Smooth muscle cell (in vitro differentiated cells): Measurements from ENCODE around the gene CDC45. TPM values are rescaled to one million over a fixed set of nuclear protein-coding genes. Genes with fewer than 3 reads are reported as not detected.

Experiments used
- DNase-seq: peaks from one replicate; lab custom pipeline; 2025; ENCODE audit not compliant: unreplicated experiment; lab: John Stamatoyannopoulos, UW
- H2AFZ ChIP-seq: fragments of 200-600 bp; sonication (generic); 2 replicates; pipeline ENCODE4 v1.6.0; 2016; ENCODE audit warnings: antibody characterized with exemption, low read depth, mild to moderate bottlenecking
- H3F3A ChIP-seq: fragments of 200-600 bp; sonication (generic); 2 replicates; pipeline ENCODE4 v1.6.0; 2017; ENCODE audit warnings: antibody characterized with exemption, low read depth
- H3K27ac ChIP-seq: fragments of 200-600 bp; sonication (generic); 2 replicates; pipeline ENCODE4 v1.5.1; 2016; ENCODE audit warnings: low read depth, mild to moderate bottlenecking
- H3K27me3 ChIP-seq: fragments of 200-600 bp; sonication (generic); 2 replicates; pipeline ENCODE4 v1.6.1; 2016; ENCODE audit warnings: low read depth, mild to moderate bottlenecking
- H3K36me3 ChIP-seq: fragments of 200-600 bp; sonication (generic); 2 replicates; pipeline ENCODE4 v1.5.1; 2016; ENCODE audit warnings: low read depth
- H3K4me1 ChIP-seq: fragments of 200-600 bp; sonication (generic); 2 replicates; pipeline ENCODE4 v1.5.1; 2016; ENCODE audit warnings: low read depth
- H3K4me2 ChIP-seq: fragments of 200-600 bp; sonication (generic); 2 replicates; pipeline ENCODE4 v1.6.0; 2016; ENCODE audit warnings: mild to moderate bottlenecking
- H3K4me3 ChIP-seq: fragments of 200-600 bp; sonication (generic); 2 replicates; pipeline ENCODE4 v1.5.1; 2016; ENCODE audit warnings: mild to moderate bottlenecking
- H3K79me2 ChIP-seq: fragments of 200-600 bp; sonication (generic); 2 replicates; pipeline ENCODE4 v1.6.0; 2016; ENCODE audit warnings: low read depth, mild to moderate bottlenecking
- H3K9ac ChIP-seq: fragments of 200-600 bp; sonication (generic); 2 replicates; pipeline ENCODE4 v1.6.0; 2016; ENCODE audit warnings: low read depth
- H3K9me3 ChIP-seq: fragments of 200-600 bp; sonication (generic); replicated peaks from 2 replicates; pipeline ENCODE4 v1.5.1; 2016; ENCODE audit warnings: low read depth
- H4K20me1 ChIP-seq: fragments of 200-600 bp; sonication (generic); 2 replicates; pipeline ENCODE4 v1.6.0; 2016; ENCODE audit warnings: low read depth
- CTCF ChIP-seq: fragments of 200-600 bp; sonication (generic); IDR thresholded peaks from 2 replicates; pipeline ENCODE4 v1.5.1; 2017; ENCODE audit warnings: borderline replicate concordance, mild to moderate bottlenecking, antibody characterized with exemption; ENCODE audit not compliant: insufficient read depth, poor library complexity, severe bottlenecking
- WGBS: methylation state at CpG from one replicate; pipeline ENCODE4 v1.1.7; 2016; ENCODE audit warnings: low lambda C conversion rate; 5-methylcytosine and 5-hydroxymethylcytosine counted together
- polyA plus RNA-seq: library from polyadenylated mRNA; unstranded; fragments of >200 nt; fragmentation: Nextera tagmentation; extraction: Ambion mirVana; gene quantifications from 2 replicates; pipeline ENCODE4 v1.2.1, GENCODE V29; 2016
- total RNA-seq: library from RNA; depleted of rRNA; stranded (reverse); fragments of >200 nt; gene quantifications from 2 replicates; pipeline ENCODE4 v1.2.3, GENCODE V29; 2014

Gene CDC45
- total and polyA plus RNA-seq, 2 experiments from 2014 or later = 9.3 to 13.7 TPM

- no peaks in the 10 kb centered on the region for H3K9me3 ChIP-seq
- no peaks in the 10 kb centered on the region for H3K27me3 ChIP-seq
- no peaks in the 10 kb centered on the region for H3F3A ChIP-seq
- H2AFZ ChIP-seq = no peak overlapping the region
- H3K36me3 ChIP-seq = no peaks in the 10 kb centered on the region
- no peak for DNase-seq
- no peak overlapping the region for H3K4me2 ChIP-seq
- no peak for TF ChIP-seq CTCF
- H4K20me1 ChIP-seq = peaks cover 76% of the 10 kb centered on the region
- H3K9ac ChIP-seq = no peak overlapping the region
- WGBS = 65% methylated on average over 3 of the region's 3 CpGs
- H3K27ac ChIP-seq = no peak overlapping the region
- peaks cover 10% of the 10 kb centered on the region for H3K4me1 ChIP-seq
- H3K79me2 ChIP-seq = peaks cover 44% of the 10 kb centered on the region
- H3K4me3 ChIP-seq = no peak overlapping the region
Measured at GRCh38 chr22:19473578-19473977, 6.1 kb upstream of the CDC45 start.

GRCh38 chr22:19476023-19476422, 3.7 kb upstream of the CDC45 start:
- H3K4me3 ChIP-seq = no peak overlapping the region
- peaks cover 52% of the 10 kb centered on the region for H3K79me2 ChIP-seq
- H3K4me1 ChIP-seq = peaks cover 18% of the 10 kb centered on the region
- H3K9ac ChIP-seq = no peak overlapping the region
- H4K20me1 ChIP-seq = peaks cover 58% of the 10 kb centered on the region
- H3K27me3 ChIP-seq = no peaks in the 10 kb centered on the region
- no peaks in the 10 kb centered on the region for H3F3A ChIP-seq
- WGBS = 90% methylated on average over 3 of the region's 3 CpGs
- H3K9me3 ChIP-seq = no peaks in the 10 kb centered on the region
- no peak for TF ChIP-seq CTCF
- H3K36me3 ChIP-seq = no peaks in the 10 kb centered on the region
- no peak for DNase-seq
- H3K27ac ChIP-seq = no peak overlapping the region
- H3K4me2 ChIP-seq = no peak overlapping the region
- no peak overlapping the region for H2AFZ ChIP-seq

GRCh38 chr22:19477321-19478044, 2.2 kb upstream of the CDC45 start:
- WGBS = 76% methylated on average over 5 of the region's 5 CpGs
- no peak overlapping the region for H2AFZ ChIP-seq
- H4K20me1 ChIP-seq = peaks cover 51% of the 10 kb centered on the region
- DNase-seq = no peak
- H3F3A ChIP-seq = no peaks in the 10 kb centered on the region
- TF ChIP-seq CTCF = no peak
- no peaks in the 10 kb centered on the region for H3K9me3 ChIP-seq
- peaks cover 18% of the 10 kb centered on the region for H3K4me1 ChIP-seq
- H3K4me2 ChIP-seq = peak overlapping the region; percentile 87
- H3K27ac ChIP-seq = no peak overlapping the region
- peaks cover 52% of the 10 kb centered on the region for H3K79me2 ChIP-seq
- H3K36me3 ChIP-seq = no peaks in the 10 kb centered on the region
- H3K27me3 ChIP-seq = no peaks in the 10 kb centered on the region
- H3K9ac ChIP-seq = peak overlapping the region; percentile 100
- H3K4me3 ChIP-seq = peak overlapping the region; percentile 91
